ENCODE measurements around the gene RRAS2. TPM values are rescaled to one million over a fixed set of nuclear protein-coding genes. Genes with fewer than 3 reads are reported as not detected.
"Not testable (repeated sequence)": the region's sequence is repeated elsewhere in the genome, so short reads cannot be mapped to it uniquely, and the experiment has no call there.

Gene RRAS2
- total RNA-seq, 1 donor from 2014 or later, result 45.3 TPM

- no peaks in the 10 kb centered on the region for H3K9me3 ChIP-seq (replicated peaks)
- H3K27ac ChIP-seq (replicated peaks), result no peak overlapping the region
- peaks cover 33% of the 10 kb centered on the region for H3K36me3 ChIP-seq
- intact Hi-C loops (cut with micrococcal nuclease), result no loop called here
- no peaks in the 10 kb centered on the region for H3K4me1 ChIP-seq
- H3K27me3 ChIP-seq (ENCODE audit: low read depth), result no peaks in the 10 kb centered on the region
- no peak for TF ChIP-seq CTCF (IDR thresholded peaks at IDR 0.05; ENCODE audit: borderline replicate concordance)
- no peak overlapping the region for H3K4me3 ChIP-seq
- no peak for DNase-seq
These were observed 68.6 kb downstream of the RRAS2 start for GRCh38 chr11:14290422-14290821.

DNA sequence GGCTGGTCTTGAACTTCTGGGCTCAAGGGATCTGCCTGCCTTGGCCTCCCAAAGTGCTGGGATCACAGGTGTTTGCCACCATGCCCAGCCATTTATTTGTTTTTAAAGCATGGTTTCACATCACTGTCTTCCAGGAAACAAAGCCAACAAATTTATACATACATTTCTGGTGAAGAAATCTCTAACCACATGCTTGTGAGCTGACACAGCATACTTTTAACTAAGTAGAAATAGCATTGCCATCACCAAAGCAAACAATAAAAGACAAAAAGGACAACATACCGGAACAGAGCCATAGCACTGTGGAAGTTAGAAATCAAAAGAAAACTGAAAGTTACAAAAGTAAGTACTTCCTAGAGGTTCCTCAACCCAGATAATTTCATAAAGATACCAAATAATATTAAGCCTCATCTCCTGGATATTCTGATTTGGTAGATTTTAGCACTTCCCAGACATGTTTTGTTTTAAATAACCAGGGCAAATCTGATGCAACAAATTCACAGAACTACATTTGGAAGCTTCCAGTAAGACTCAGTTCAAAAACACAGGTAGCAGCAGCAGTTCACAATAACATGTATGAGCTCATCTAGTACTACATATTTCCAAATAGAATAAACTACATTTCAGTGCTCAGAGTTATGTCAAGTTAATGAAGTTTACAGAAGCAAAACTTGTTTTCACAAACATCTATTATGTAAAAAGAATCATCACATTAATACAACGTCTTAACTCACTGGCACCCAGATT, 70.6 kb downstream of the RRAS2 start:
- Histone ChIP-seq H3K36me3 (peaks cover 23% of the 10 kb centered on the region), H3K27me3 (ENCODE audit: low read depth) (no peaks in the 10 kb centered on the region), H3K4me1 (no peaks in the 10 kb centered on the region), H3K27ac (replicated peaks) (no peak overlapping the region), H3K9me3 (replicated peaks) (no peaks in the 10 kb centered on the region), H3K4me3 (no peak overlapping the region)
- no peak for TF ChIP-seq CTCF (IDR thresholded peaks at IDR 0.05; ENCODE audit: borderline replicate concordance)
- intact Hi-C loops (cut with micrococcal nuclease), result no loop called here
- no peak for DNase-seq

DNA sequence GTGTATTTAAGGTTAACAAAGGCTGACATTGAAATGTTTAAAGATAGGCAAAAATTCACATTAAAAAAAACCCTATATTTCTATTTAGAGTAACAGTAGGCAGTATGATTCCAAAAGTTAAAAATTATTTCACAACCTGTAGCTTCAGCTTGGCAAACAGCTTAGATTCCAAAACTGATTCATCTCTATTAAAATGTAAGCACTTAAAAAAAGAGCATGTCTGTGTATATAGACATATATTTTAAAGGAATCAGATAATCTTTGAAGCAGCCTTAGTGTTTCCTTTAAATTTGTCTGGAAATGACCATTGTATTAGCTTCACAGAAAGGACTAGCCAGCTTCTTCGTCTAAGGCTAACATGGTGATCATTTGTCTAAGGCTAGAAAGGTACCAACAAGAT, 80.1 kb downstream of the RRAS2 start:
- H3K4me3 ChIP-seq; H3K27me3 ChIP-seq (ENCODE audit: low read depth); intact Hi-C loops (cut with micrococcal nuclease); H3K36me3 ChIP-seq; DNase-seq; H3K4me1 ChIP-seq; H3K27ac ChIP-seq (replicated peaks); H3K9me3 ChIP-seq (replicated peaks): not testable (repeated sequence)

DNA sequence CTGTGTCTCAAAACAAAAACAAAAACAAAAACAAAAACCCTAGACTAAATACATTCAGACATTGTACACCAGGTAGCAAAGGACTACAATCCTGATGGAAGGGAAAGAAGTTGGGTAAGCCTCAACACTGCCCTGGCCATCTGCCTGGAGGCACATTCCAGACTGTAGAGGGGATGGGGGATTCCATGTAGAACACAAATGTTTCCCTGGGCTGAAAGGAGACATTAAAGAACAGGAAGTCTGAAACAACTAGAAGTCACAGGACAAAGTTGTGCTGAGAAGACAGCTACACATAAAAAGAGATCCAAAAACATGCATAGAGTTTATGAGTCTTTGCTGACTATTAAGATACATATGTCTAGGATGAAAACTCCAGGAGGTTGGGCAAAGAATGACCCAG, 83.9 kb downstream of the RRAS2 start:
- H3K27ac ChIP-seq (replicated peaks), result no peak overlapping the region
- intact Hi-C loops (cut with micrococcal nuclease), result no loop called here
- no peak for DNase-seq
- H3K4me1 ChIP-seq, result no peaks in the 10 kb centered on the region
- H3K9me3 ChIP-seq (replicated peaks), result no peaks in the 10 kb centered on the region
- H3K36me3 ChIP-seq, result peaks cover under 1% of the 10 kb centered on the region
- no peaks in the 10 kb centered on the region for H3K27me3 ChIP-seq (ENCODE audit: low read depth)
- no peak for TF ChIP-seq CTCF (IDR thresholded peaks at IDR 0.05; ENCODE audit: borderline replicate concordance)
- H3K4me3 ChIP-seq, result no peak overlapping the region

- H3K9me3 ChIP-seq (replicated peaks), result no peaks in the 10 kb centered on the region
- H3K36me3 ChIP-seq, result no peaks in the 10 kb centered on the region
- no peak for TF ChIP-seq CTCF (IDR thresholded peaks at IDR 0.05; ENCODE audit: borderline replicate concordance)
- no peaks in the 10 kb centered on the region for H3K4me1 ChIP-seq
- no peak overlapping the region for H3K27ac ChIP-seq (replicated peaks)
- intact Hi-C loops (cut with micrococcal nuclease), result no loop called here
- H3K27me3 ChIP-seq (ENCODE audit: low read depth), result no peaks in the 10 kb centered on the region
- H3K4me3 ChIP-seq, result no peak overlapping the region
- DNase-seq, result no peak
These were observed 85.1 kb downstream of the RRAS2 start for GRCh38 chr11:14273895-14274294.

DNA sequence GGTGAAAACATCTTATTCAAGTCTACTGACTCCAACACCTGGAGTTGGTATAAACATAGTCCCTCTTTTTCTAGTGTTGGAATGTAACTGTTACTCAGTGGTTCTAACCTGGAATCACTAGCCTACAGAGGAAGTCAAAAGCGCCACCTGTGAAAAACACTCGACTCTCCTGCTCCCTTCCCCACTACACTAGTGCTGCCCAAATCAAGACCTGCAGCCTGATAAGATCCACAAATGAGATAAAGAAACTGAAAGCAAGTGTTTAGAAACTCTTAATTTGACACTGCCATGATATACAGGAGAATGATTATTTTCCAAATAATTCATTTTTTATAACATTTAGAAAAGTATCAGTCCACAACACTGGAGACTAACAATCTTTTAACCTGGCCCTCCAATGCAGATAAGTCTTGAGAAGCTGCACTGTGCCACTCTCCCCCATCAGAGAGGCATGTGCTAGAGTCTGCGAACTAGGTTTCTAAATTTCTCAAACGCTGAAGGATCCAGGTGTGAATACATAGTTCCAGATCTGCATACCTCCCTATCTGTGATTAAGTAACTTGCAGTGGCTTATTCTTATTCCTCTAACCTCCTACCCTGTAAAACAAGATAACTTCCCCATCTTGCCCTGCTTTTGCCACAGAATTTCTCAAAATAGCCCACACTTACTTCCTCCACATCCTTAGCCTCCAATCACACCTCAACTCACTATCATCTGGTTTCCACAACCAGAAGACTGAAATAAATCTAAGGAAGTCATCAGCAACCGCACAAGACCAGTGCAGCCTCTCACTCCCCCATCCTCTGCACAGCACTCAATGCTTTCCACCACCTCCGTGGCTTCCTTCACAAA, 88.1 kb downstream of the RRAS2 start:
- no peak for TF ChIP-seq CTCF (IDR thresholded peaks at IDR 0.05; ENCODE audit: borderline replicate concordance)
- Histone ChIP-seq H3K4me1 (no peaks in the 10 kb centered on the region), H3K9me3 (replicated peaks) (no peaks in the 10 kb centered on the region)

More for the DNA sequence above, 88.1 kb downstream of the RRAS2 start:
- Histone ChIP-seq H3K27ac (replicated peaks) (no peak overlapping the region), H3K36me3 (no peaks in the 10 kb centered on the region), H3K27me3 (ENCODE audit: low read depth) (no peaks in the 10 kb centered on the region), H3K4me3 (no peak overlapping the region)
- no peak for DNase-seq
- intact Hi-C loops (cut with micrococcal nuclease), result no loop called here
